Measurements from ENCODE around the gene NEUROD4. TPM values are rescaled to one million over a fixed set of nuclear protein-coding genes. Genes with fewer than 3 reads are reported as not detected.
A peak's percentile ranks its signal among the peaks of the same experiment; 100 is the strongest.

The NEUROD4 gene
- total and polyA plus RNA-seq, 12 donors = 0.17 to 3.3 (median 1.1) TPM; not detected in 5

- intact Hi-C loops (cut with DNase I) = no loop called here
- Histone ChIP-seq H3K9me3 (replicated peaks in 1 of 3) (no peaks in the 10 kb centered on the region), H3K4me1 (replicated peaks in 1 of 2) (no peaks in the 10 kb centered on the region), H3K27me3 (no peaks in the 10 kb centered on the region), H3K27ac (no peak overlapping the region), H3K36me3 (replicated peaks in 1 of 2) (no peaks in the 10 kb centered on the region), H3K4me3 (no peak overlapping the region)
- WGBS, 4 donors = 44 to 73% (median 55%) methylated on average over 2 of the region's 2 CpGs
- no peak for DNase-seq
- TF ChIP-seq, protein P1, sequence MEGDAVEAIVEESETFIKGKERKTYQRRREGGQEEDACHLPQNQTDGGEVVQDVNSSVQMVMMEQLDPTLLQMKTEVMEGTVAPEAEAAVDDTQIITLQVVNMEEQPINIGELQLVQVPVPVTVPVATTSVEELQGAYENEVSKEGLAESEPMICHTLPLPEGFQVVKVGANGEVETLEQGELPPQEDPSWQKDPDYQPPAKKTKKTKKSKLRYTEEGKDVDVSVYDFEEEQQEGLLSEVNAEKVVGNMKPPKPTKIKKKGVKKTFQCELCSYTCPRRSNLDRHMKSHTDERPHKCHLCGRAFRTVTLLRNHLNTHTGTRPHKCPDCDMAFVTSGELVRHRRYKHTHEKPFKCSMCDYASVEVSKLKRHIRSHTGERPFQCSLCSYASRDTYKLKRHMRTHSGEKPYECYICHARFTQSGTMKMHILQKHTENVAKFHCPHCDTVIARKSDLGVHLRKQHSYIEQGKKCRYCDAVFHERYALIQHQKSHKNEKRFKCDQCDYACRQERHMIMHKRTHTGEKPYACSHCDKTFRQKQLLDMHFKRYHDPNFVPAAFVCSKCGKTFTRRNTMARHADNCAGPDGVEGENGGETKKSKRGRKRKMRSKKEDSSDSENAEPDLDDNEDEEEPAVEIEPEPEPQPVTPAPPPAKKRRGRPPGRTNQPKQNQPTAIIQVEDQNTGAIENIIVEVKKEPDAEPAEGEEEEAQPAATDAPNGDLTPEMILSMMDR (IDR thresholded peaks at IDR 0.05) = no peak
- TF ChIP-seq POLR2A (IDR thresholded peaks at IDR 0.05) = no peak
These were observed 40.7 kb downstream of the NEUROD4 start for GRCh38 chr12:55060470-55060869.

DNA sequence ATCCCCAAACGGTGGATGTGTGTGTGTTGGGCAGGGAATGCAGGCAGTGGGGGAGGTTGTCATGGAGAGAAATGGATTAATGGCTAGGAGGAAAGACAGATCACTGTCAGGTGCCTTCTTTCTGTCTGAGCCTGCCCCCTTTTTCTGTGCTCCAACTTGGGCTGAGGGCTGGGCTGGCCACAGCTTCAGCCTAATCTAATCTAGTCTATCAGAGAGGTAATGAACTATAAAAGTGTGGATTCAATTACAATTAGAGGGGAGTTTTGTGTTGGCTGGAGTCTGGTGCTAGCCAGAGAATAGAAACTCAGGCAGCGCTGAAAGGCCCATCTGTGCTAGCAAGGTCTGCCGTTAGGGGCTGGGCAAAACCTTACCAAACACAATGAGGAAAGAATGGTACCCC lies 41.2 kb downstream of the NEUROD4 start:
- intact Hi-C loops (cut with DNase I) = no loop called here
- no peaks in the 10 kb centered on the region for H3K36me3 ChIP-seq (replicated peaks in 1 of 2)

DNA sequence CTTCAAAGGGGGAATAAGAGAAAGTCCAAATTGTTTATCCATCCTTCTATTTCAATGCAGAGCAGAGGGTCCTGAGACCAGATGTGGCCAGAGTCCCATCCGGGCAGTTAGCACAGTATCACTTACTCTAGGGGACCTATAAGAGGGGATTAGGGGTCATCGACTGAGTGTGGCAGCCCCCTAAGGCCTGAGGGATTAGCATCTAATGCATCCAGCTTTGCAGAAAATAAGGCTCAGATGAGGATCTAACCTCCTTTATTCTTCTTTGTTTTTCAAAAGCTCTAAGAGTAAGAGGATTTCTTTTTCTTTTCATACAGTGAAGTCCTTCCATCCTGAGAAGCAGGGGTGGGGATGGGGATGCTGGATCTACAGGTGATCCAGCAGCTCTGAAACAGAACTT lies 43.5 kb downstream of the NEUROD4 start:
- no peaks in the 10 kb centered on the region for H3K4me1 ChIP-seq (replicated peaks in 1 of 2)
- intact Hi-C loops (cut with DNase I) = no loop called here
- no peak overlapping the region for H3K4me3 ChIP-seq
- no peaks in the 10 kb centered on the region for H3K27me3 ChIP-seq
- TF ChIP-seq, protein P1 (IDR thresholded peaks at IDR 0.05) = no peak
- TF ChIP-seq POLR2A (IDR thresholded peaks at IDR 0.05) = no peak
- no peak for DNase-seq
- no peaks in the 10 kb centered on the region for H3K36me3 ChIP-seq (replicated peaks in 1 of 2)
- H3K9me3 ChIP-seq (replicated peaks in 1 of 3) = no peaks in the 10 kb centered on the region
- H3K27ac ChIP-seq = no peak overlapping the region
- WGBS, 4 donors = 47 to 68% (median 64%) methylated on average over 2 of the region's 2 CpGs

More for the DNA sequence above, 41.2 kb downstream of the NEUROD4 start:
- Histone ChIP-seq H3K4me1 (replicated peaks in 1 of 2) (no peaks in the 10 kb centered on the region), H3K27ac (peak overlapping the region in 1 of 5 donors; percentile 47), H3K4me3 (no peak overlapping the region), H3K27me3 (no peaks in the 10 kb centered on the region), H3K9me3 (replicated peaks in 1 of 3) (no peaks in the 10 kb centered on the region)
- DNase-seq = peak in 1 of 7 donors; percentile 77
- TF ChIP-seq POLR2A (IDR thresholded peaks at IDR 0.05) = no peak
- TF ChIP-seq, protein P1 (IDR thresholded peaks at IDR 0.05) = no peak
- 61 to 69% (median 64%) methylated on average over 3 of the region's 3 CpGs for WGBS, 4 donors

GRCh38 chr12:55065535-55065934 lies 45.8 kb downstream of the NEUROD4 start:
- DNase-seq = no peak
- 59 to 76% (median 63%) methylated on average over 3 to 4 of the region's 4 CpGs for WGBS, 4 donors
- H3K9me3 ChIP-seq (replicated peaks in 1 of 3) = no peaks in the 10 kb centered on the region
- H3K4me3 ChIP-seq = no peak overlapping the region
- intact Hi-C loops (cut with DNase I) = no loop called here
- no peaks in the 10 kb centered on the region for H3K4me1 ChIP-seq (replicated peaks in 1 of 2)
- H3K27me3 ChIP-seq = no peaks in the 10 kb centered on the region
- H3K36me3 ChIP-seq (replicated peaks in 1 of 2) = no peaks in the 10 kb centered on the region
- H3K27ac ChIP-seq = no peak overlapping the region
- TF ChIP-seq POLR2A (IDR thresholded peaks at IDR 0.05) = no peak
- TF ChIP-seq, protein P1 (IDR thresholded peaks at IDR 0.05) = no peak

Measured in adrenal gland (tissue), 12 donors.